HepG2 (cell line): Measurements from ENCODE around the gene C5. TPM values are rescaled to one million over a fixed set of nuclear protein-coding genes. Genes with fewer than 3 reads are reported as not detected.

Experiments used
- HDAC1 ChIP-seq: sonication (generic); formaldehyde crosslinking; IDR thresholded peaks from 2 replicates; pipeline ENCODE4 v1.5.1; 2020; ENCODE audit warnings: mild to moderate bottlenecking, missing genetic modification reagents
- ISL2 ChIP-seq: sonication (generic); formaldehyde crosslinking; IDR thresholded peaks from 2 replicates; pipeline ENCODE4 v1.5.0; 2020; ENCODE audit warnings: missing genetic modification reagents
- SALL1 ChIP-seq: sonication (generic); formaldehyde crosslinking; IDR thresholded peaks from 2 replicates; pipeline ENCODE4 v1.8.0; 2022; ENCODE audit warnings: mild to moderate bottlenecking, missing genetic modification reagents
- SIN3A ChIP-seq: IDR thresholded peaks from 2 replicates; pipeline ENCODE4 v1.6.1; 2011; ENCODE audit warnings: low read depth, mild to moderate bottlenecking, control low read depth, low read length, borderline replicate concordance
- SMAD1 ChIP-seq: sonication (generic); formaldehyde crosslinking; IDR thresholded peaks from 2 replicates; pipeline ENCODE4 v1.4.0; 2020; ENCODE audit warnings: missing genetic modification reagents, low read depth, mild to moderate bottlenecking, borderline replicate concordance
- SNAI1 ChIP-seq: sonication (generic); formaldehyde crosslinking; IDR thresholded peaks from 2 replicates; pipeline ENCODE4 v1.5.0; 2020; ENCODE audit warnings: mild to moderate bottlenecking, missing genetic modification reagents, borderline replicate concordance
- SOX13 ChIP-seq, 3 experiments: fragments of 450-650 bp in 1 of 3; sonication (generic) in 1 of 3; formaldehyde crosslinking in 1 of 3; IDR thresholded peaks in 2 of 3; conservative IDR thresholded peaks in 1 of 3; 2 replicates each; pipeline versions ENCODE4 v1.5.0 to v1.6.1; 2016 to 2020; ENCODE audit warnings: antibody characterized with exemption in 1 of 3, mild to moderate bottlenecking in 1 of 3, missing compliant biosample characterization in 1 of 3, missing genetic modification reagents in 1 of 3, moderate library complexity in 1 of 3
- SOX5 ChIP-seq: IDR thresholded peaks from 2 replicates; pipeline ENCODE4 v1.6.1; 2016; ENCODE audit warnings: borderline replicate concordance
- TCF7 ChIP-seq: sonication (generic); IDR thresholded peaks from 2 replicates; pipeline ENCODE4 v1.6.1; 2016; ENCODE audit warnings: antibody characterized with exemption, low read depth
- TFDP2 ChIP-seq: sonication (generic); formaldehyde crosslinking; IDR thresholded peaks from 2 replicates; pipeline ENCODE4 v1.4.0; 2020; ENCODE audit warnings: missing genetic modification reagents
- ZC3H4 ChIP-seq: sonication (generic); formaldehyde crosslinking; IDR thresholded peaks from 2 replicates; pipeline ENCODE4 v1.4.0; 2020; ENCODE audit warnings: missing genetic modification reagents, borderline replicate concordance
- ZNF614 ChIP-seq: IDR thresholded peaks from 2 replicates; pipeline ENCODE4 v1.6.1; 2018; ENCODE audit warnings: missing biosample characterization, missing genetic modification reagents, inconsistent platforms, borderline replicate concordance
- ZZZ3 ChIP-seq: sonication (generic); formaldehyde crosslinking; IDR thresholded peaks from 2 replicates; pipeline ENCODE4 v1.4.0; 2020; ENCODE audit warnings: missing genetic modification reagents, mild to moderate bottlenecking, borderline replicate concordance
- polyA plus RNA-seq, 8 experiments: library from polyadenylated mRNA; depleted of rRNA in 3 of 8; stranded (reverse) in 7 of 8; unstranded in 1 of 8; fragments of >200 nt; fragmentation: Illumina TruSeq in 4 of 8; extraction: Trizol in 4 of 8; gene quantifications; 2 replicates each; pipeline versions ENCODE4 v1.2.1 to v1.2.3, GENCODE V29; 2011 to 2016; ENCODE audit warnings: low read depth in 4 of 8, missing spikeins in 1 of 8, mixed read lengths in 1 of 8; ENCODE audit not compliant: insufficient read depth in 1 of 8
- total RNA-seq, 5 experiments: library from RNA; depleted of rRNA; stranded (reverse); fragments of >200 nt; fragmentation: Illumina TruSeq; extraction: Trizol; gene quantifications; 2 replicates each; pipeline ENCODE4 v1.2.3, GENCODE V29; 2016; ENCODE audit warnings: low read depth in 1 of 5
- TF ChIP-seq, protein P1 (sequence below): fragments of 450-650 bp; IDR thresholded peaks from 2 replicates; pipeline ENCODE4 v1.6.1; 2017; ENCODE audit warnings: mild to moderate bottlenecking
- TF ChIP-seq, protein P2 (sequence below): IDR thresholded peaks from 2 replicates; pipeline ENCODE4 v1.6.1; 2016; ENCODE audit warnings: low read depth, control low read depth
- TF ChIP-seq, protein P3 (sequence below): sonication (generic); formaldehyde crosslinking; IDR thresholded peaks from 2 replicates; pipeline ENCODE4 v1.4.0; 2020; ENCODE audit warnings: missing genetic modification reagents, mild to moderate bottlenecking, borderline replicate concordance

The C5 gene
- total and polyA plus RNA-seq, 2 of the 13 experiments (the other 11 are each of a cell fraction or from before 2014, with no cell fraction given), result 57.6 to 192 TPM

- TF ChIP-seq SNAI1 (CRISPR knock-in tag) (no peak), SOX5 (CRISPR knock-in tag) (peak; percentile 65; the same call in 1 of the 2 replicates), TCF7 (peak; percentile 43), ISL2 (CRISPR knock-in tag) (peak; percentile 33; the same call in 1 of the 2 replicates), SOX13 (IDR thresholded peaks at IDR 0.05) (no peak), SOX13 (CRISPR knock-in tag; conservative IDR thresholded peaks at IDR 0.05 in 1 of 2, IDR thresholded peaks at IDR 0.05 in 1 of 2) (peak in 1 of 2 experiments; percentile 63; a peak in 2 of 4 replicates), SIN3A (0 out of 2 replicates have a peak, but pooled peaks have one; percentile 51), HDAC1 (peak; percentile 50; the same call in 1 of the 2 replicates), ZNF614 (no peak), TFDP2 (CRISPR knock-in tag) (0 out of 2 replicates have a peak, but pooled peaks have one; percentile 27), SMAD1 (CRISPR knock-in tag) (no peak), SALL1 (CRISPR knock-in tag) (0 out of 2 replicates have a peak, but pooled peaks have one; percentile 31), ZC3H4 (CRISPR knock-in tag) (no peak), ZZZ3 (CRISPR knock-in tag) (no peak)
- TF ChIP-seq, protein P1, sequence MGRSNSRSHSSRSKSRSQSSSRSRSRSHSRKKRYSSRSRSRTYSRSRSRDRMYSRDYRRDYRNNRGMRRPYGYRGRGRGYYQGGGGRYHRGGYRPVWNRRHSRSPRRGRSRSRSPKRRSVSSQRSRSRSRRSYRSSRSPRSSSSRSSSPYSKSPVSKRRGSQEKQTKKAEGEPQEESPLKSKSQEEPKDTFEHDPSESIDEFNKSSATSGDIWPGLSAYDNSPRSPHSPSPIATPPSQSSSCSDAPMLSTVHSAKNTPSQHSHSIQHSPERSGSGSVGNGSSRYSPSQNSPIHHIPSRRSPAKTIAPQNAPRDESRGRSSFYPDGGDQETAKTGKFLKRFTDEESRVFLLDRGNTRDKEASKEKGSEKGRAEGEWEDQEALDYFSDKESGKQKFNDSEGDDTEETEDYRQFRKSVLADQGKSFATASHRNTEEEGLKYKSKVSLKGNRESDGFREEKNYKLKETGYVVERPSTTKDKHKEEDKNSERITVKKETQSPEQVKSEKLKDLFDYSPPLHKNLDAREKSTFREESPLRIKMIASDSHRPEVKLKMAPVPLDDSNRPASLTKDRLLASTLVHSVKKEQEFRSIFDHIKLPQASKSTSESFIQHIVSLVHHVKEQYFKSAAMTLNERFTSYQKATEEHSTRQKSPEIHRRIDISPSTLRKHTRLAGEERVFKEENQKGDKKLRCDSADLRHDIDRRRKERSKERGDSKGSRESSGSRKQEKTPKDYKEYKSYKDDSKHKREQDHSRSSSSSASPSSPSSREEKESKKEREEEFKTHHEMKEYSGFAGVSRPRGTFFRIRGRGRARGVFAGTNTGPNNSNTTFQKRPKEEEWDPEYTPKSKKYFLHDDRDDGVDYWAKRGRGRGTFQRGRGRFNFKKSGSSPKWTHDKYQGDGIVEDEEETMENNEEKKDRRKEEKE, result no peak
- TF ChIP-seq, protein P2, sequence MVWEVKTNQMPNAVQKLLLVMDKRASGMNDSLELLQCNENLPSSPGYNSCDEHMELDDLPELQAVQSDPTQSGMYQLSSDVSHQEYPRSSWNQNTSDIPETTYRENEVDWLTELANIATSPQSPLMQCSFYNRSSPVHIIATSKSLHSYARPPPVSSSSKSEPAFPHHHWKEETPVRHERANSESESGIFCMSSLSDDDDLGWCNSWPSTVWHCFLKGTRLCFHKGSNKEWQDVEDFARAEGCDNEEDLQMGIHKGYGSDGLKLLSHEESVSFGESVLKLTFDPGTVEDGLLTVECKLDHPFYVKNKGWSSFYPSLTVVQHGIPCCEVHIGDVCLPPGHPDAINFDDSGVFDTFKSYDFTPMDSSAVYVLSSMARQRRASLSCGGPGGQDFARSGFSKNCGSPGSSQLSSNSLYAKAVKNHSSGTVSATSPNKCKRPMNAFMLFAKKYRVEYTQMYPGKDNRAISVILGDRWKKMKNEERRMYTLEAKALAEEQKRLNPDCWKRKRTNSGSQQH (CRISPR knock-in tag), result 0 out of 2 replicates have a peak, but pooled peaks have one; percentile 14
- TF ChIP-seq, protein P3, sequence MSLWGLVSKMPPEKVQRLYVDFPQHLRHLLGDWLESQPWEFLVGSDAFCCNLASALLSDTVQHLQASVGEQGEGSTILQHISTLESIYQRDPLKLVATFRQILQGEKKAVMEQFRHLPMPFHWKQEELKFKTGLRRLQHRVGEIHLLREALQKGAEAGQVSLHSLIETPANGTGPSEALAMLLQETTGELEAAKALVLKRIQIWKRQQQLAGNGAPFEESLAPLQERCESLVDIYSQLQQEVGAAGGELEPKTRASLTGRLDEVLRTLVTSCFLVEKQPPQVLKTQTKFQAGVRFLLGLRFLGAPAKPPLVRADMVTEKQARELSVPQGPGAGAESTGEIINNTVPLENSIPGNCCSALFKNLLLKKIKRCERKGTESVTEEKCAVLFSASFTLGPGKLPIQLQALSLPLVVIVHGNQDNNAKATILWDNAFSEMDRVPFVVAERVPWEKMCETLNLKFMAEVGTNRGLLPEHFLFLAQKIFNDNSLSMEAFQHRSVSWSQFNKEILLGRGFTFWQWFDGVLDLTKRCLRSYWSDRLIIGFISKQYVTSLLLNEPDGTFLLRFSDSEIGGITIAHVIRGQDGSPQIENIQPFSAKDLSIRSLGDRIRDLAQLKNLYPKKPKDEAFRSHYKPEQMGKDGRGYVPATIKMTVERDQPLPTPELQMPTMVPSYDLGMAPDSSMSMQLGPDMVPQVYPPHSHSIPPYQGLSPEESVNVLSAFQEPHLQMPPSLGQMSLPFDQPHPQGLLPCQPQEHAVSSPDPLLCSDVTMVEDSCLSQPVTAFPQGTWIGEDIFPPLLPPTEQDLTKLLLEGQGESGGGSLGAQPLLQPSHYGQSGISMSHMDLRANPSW, result no peak
These were observed at the start of gene C5 (continued) for GRCh38 chr9:121050128-121050988.
